ENCODE measurements around the gene SENP2. TPM values are rescaled to one million over a fixed set of nuclear protein-coding genes. Genes with fewer than 3 reads are reported as not detected.
"Not testable (repeated sequence)": the region's sequence is repeated elsewhere in the genome, so short reads cannot be mapped to it uniquely, and the experiment has no call there.

SENP2 gene
- polyA plus RNA-seq, 3 donors = 43.9 to 48.6 (median 48.1) TPM

GRCh38 chr3:185638651-185639050 lies 52.6 kb downstream of the SENP2 start:
- DNase-seq (ENCODE audit: extremely low read depth in 1 of 11, low read depth in 9 of 11, low spot score in 4 of 11) = not testable (repeated sequence)

GRCh38 chr3:185639632-185640206 lies 53.6 kb downstream of the SENP2 start:
- DNase-seq (ENCODE audit: extremely low read depth in 1 of 11, low read depth in 9 of 11, low spot score in 4 of 11) = no peak

GRCh38 chr3:185640308-185640707 lies 54.2 kb downstream of the SENP2 start:
- DNase-seq (ENCODE audit: extremely low read depth in 1 of 11, low read depth in 9 of 11, low spot score in 4 of 11) = no peak

- DNase-seq (ENCODE audit: extremely low read depth in 1 of 11, low read depth in 9 of 11, low spot score in 4 of 11) = not testable (repeated sequence)
These were observed 59.1 kb downstream of the SENP2 start for GRCh38 chr3:185645191-185645590.

- no peak for DNase-seq (ENCODE audit: extremely low read depth in 1 of 11, low read depth in 9 of 11, low spot score in 4 of 11)
These were observed 59.7 kb downstream of the SENP2 start for GRCh38 chr3:185645596-185646381.

- DNase-seq (ENCODE audit: extremely low read depth in 1 of 11, low read depth in 9 of 11, low spot score in 4 of 11) = no peak
These were observed 60.5 kb downstream of the SENP2 start for GRCh38 chr3:185646382-185647133.

GRCh38 chr3:185647134-185647879 lies 61.2 kb downstream of the SENP2 start:
- DNase-seq (ENCODE audit: extremely low read depth in 1 of 11, low read depth in 9 of 11, low spot score in 4 of 11) = no peak

GRCh38 chr3:185647880-185648210 lies 61.8 kb downstream of the SENP2 start:
- DNase-seq (ENCODE audit: extremely low read depth in 1 of 11, low read depth in 9 of 11, low spot score in 4 of 11) = no peak

- no peak for DNase-seq (ENCODE audit: extremely low read depth in 1 of 11, low read depth in 9 of 11, low spot score in 4 of 11)
These were observed 62.3 kb downstream of the SENP2 start for GRCh38 chr3:185648396-185648795.

GRCh38 chr3:185649414-185649813 lies 63.3 kb downstream of the SENP2 start:
- no peak for DNase-seq (ENCODE audit: extremely low read depth in 1 of 11, low read depth in 9 of 11, low spot score in 4 of 11)

GRCh38 chr3:185651971-185652370 lies 65.9 kb downstream of the SENP2 start:
- DNase-seq (ENCODE audit: extremely low read depth in 1 of 11, low read depth in 9 of 11, low spot score in 4 of 11) = no peak

GRCh38 chr3:185653949-185654757 lies 68.1 kb downstream of the SENP2 start:
- DNase-seq (ENCODE audit: extremely low read depth in 1 of 11, low read depth in 9 of 11, low spot score in 4 of 11) = no peak

GRCh38 chr3:185654758-185655145 lies 68.7 kb downstream of the SENP2 start:
- DNase-seq (ENCODE audit: extremely low read depth in 1 of 11, low read depth in 9 of 11, low spot score in 4 of 11) = no peak

- no peak for DNase-seq (ENCODE audit: extremely low read depth in 1 of 11, low read depth in 9 of 11, low spot score in 4 of 11)
These were observed 69.6 kb downstream of the SENP2 start for GRCh38 chr3:185655426-185656320.

- DNase-seq (ENCODE audit: extremely low read depth in 1 of 11, low read depth in 9 of 11, low spot score in 4 of 11) = no peak
These were observed 70.3 kb downstream of the SENP2 start for GRCh38 chr3:185656321-185656840.

GRCh38 chr3:185657211-185657610 lies 71.1 kb downstream of the SENP2 start:
- no peak for DNase-seq (ENCODE audit: extremely low read depth in 1 of 11, low read depth in 9 of 11, low spot score in 4 of 11)

- no peak for DNase-seq (ENCODE audit: extremely low read depth in 1 of 11, low read depth in 9 of 11, low spot score in 4 of 11)
These were observed 71.8 kb downstream of the SENP2 start for GRCh38 chr3:185657691-185658503.

Measured in renal cortex interstitium (tissue), 11 donors.